ENCODE results near the gene RUVBL1.
"Not testable (repeated sequence)": the region's sequence is repeated elsewhere in the genome, so short reads cannot be mapped to it uniquely, and the experiment has no call there.

RUVBL1 gene

GRCh38 chr3:128166971-128167453 is 43.4 kb upstream of the RUVBL1 start:
- FAIRE-seq (no peak), DNase-seq (ENCODE audit: insufficient read length, low spot score) (no peak)
- no peak for TF ChIP-seq CTCF (IDR thresholded peaks at IDR 0.05; ENCODE audit: insufficient read depth, missing control alignments)

- no peak for DNase-seq (ENCODE audit: insufficient read length, low spot score)
- no peak for TF ChIP-seq CTCF (IDR thresholded peaks at IDR 0.05; ENCODE audit: insufficient read depth, missing control alignments)
- FAIRE-seq = no peak
Observed at GRCh38 chr3:128163432-128163831, 39.8 kb upstream of the RUVBL1 start.

- TF ChIP-seq CTCF (IDR thresholded peaks at IDR 0.05; ENCODE audit: insufficient read depth, missing control alignments) = no peak
- no peak for FAIRE-seq
- DNase-seq (ENCODE audit: insufficient read length, low spot score) = no peak
Observed at GRCh38 chr3:128160661-128161060, 37.0 kb upstream of the RUVBL1 start.

GRCh38 chr3:128155616-128156360 is 32.2 kb upstream of the RUVBL1 start:
- no peak for DNase-seq (ENCODE audit: insufficient read length, low spot score)
- no peak for FAIRE-seq
- no peak for TF ChIP-seq CTCF (IDR thresholded peaks at IDR 0.05; ENCODE audit: insufficient read depth, missing control alignments)

- not testable (repeated sequence) for DNase-seq (ENCODE audit: insufficient read length, low spot score); FAIRE-seq
Observed at GRCh38 chr3:128154354-128154753, 30.7 kb upstream of the RUVBL1 start.

- FAIRE-seq = no peak
- DNase-seq (ENCODE audit: insufficient read length, low spot score) = peak; percentile 36
- no peak for TF ChIP-seq CTCF (IDR thresholded peaks at IDR 0.05; ENCODE audit: insufficient read depth, missing control alignments)
Observed at GRCh38 chr3:128153156-128154041, 29.8 kb upstream of the RUVBL1 start, which contains the start of gene EEFSEC. Gene EEFSEC (plus strand): TSS chr3:128153481. CDS start chr3:128153508, 27 bp downstream.

GRCh38 chr3:128152419-128153155 is 29.0 kb upstream of the RUVBL1 start:
- no peak for FAIRE-seq

More at GRCh38 chr3:128152419-128153155, 29.0 kb upstream of the RUVBL1 start:
- no peak for DNase-seq (ENCODE audit: insufficient read length, low spot score)
- no peak for TF ChIP-seq CTCF (IDR thresholded peaks at IDR 0.05; ENCODE audit: insufficient read depth, missing control alignments)

Measured in D721Med (cell line).